T follicular helper cell (primary cell): ENCODE results near the gene PFKL.

Experiments used
- DNase-seq: peaks from one replicate; pipeline ENCODE4 v3.0.0-alpha.2; 2020; ENCODE audit warnings: low read depth

Gene PFKL

DNA sequence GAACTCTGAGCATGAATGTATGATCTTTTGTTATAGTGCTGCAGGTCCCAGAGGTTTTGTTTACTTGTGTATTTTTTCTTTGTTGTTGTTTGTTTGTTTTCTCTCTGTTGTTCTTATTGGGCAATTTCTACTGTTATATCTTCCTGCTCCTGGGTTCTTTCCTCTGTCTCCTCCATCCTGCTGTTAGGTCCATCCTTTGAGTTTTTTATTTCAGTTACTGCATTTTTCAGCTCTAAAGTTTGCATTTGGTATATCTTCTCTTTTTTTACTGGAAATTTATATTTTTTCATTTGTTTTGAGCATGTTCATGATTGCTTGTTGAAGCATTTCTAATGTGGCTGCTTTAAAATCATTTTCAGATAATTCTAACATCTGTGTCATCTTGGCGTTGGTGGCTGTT is 63.4 kb downstream of the PFKL start:
- DNase-seq, result no peak

DNA sequence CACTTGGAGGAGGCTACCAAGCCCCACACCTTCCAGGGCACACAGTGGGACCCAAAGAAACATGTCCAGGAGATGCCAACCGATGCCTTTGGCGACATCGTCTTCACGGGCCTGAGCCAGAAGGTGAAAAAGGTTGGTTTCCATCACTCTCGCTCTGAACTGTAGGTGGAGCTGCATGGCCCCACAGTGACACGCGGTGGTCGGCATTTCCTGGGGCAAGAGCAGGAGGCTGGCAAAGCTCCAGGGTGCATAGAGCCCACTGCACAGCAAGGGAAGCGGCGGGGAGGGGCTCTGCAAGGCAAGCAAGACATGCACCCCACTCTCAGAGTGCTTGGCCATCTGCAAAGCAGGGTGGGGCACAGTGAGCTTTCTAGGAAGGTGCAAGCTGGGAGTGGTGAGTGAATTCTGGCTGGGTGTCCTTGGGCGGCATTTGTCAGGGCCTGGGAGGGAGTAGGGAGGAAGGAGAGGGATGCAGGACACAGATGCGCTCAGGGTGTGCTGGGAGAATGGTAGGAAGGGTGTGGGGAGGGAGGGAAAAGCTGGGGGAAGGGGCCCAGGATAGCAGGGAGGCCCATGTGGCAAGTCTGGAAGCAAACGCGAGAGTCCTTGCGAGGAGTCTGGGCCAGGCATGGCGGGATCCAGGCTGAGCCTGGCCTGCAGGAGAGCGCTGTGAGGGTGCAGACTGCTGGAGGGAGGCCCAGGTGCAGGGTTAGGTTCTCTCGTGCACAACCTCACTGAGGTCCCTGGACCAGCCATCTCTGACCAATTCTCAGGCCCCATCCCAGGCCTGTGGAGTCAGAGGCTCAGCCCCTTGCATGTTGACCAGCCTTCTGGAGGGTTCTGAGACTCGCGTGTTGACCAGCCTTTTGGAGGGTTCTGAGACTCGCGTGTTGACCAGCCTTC is 64.5 kb downstream of the PFKL start:
- DNase-seq, result no peak

DNA sequence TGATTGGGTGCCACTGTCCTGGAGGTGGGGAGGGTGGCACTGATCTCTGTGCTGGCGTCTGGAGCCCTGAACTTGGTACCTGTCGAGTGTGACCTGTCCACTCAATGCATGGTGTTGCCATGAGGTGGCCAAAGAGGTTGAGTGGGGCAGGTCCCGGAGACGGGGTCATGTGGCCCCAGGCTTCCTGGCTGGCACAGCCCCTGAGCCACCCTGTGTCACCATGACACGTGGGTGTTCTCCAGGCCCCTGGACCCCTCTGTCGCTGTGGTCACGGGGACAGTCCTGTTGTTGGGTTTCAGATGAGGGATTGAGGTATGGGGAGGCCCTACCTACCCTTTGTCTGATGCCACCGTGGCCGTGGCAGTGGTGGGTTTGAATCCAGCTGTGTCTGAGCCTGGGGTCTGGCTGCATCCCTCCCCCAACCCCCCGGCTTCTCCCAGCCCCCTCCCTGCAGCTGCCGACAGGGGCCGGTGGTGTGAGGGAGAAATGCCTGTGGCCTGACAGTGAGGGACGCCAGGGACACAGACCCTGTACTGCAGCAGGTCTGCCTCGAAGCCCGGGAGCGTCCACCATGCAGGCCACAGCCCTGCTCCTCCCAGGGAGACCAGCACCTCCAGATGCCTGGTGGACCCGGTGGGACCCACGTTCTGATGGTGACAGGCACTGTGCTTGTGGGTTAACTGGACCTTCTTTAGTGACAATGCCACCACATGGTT is 65.6 kb downstream of the PFKL start:
- no peak for DNase-seq

DNA sequence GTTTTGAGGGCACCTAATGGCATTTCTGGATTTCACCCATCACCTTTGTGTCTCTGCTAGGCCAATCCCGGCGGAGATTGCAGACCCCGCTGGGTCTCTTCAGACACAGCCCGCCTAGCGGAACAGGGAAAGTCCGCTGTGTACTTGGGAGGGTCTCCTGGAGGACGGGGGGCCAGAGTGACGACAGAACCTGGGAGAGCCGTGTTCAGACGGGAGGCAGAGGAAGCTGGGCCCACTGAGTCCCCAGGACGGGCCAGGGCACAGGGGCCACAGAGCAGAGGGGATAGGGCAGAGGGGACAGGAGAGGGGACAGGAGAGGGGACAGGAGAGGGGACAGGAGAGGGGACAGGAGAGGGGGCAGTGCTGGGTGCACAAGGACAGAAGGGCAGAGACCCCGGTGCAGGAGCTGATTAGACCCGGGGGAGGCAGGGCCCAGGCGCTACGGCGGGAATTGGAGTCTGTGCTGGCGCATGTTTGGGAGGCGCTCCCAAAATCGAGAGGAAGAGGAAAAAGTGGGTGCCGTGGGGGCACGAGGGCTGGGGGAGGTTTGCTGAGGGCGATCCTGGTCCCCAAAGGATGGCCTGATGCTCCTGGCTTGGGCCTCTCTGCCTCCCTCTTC is 66.2 kb downstream of the PFKL start:
- no peak for DNase-seq

DNA sequence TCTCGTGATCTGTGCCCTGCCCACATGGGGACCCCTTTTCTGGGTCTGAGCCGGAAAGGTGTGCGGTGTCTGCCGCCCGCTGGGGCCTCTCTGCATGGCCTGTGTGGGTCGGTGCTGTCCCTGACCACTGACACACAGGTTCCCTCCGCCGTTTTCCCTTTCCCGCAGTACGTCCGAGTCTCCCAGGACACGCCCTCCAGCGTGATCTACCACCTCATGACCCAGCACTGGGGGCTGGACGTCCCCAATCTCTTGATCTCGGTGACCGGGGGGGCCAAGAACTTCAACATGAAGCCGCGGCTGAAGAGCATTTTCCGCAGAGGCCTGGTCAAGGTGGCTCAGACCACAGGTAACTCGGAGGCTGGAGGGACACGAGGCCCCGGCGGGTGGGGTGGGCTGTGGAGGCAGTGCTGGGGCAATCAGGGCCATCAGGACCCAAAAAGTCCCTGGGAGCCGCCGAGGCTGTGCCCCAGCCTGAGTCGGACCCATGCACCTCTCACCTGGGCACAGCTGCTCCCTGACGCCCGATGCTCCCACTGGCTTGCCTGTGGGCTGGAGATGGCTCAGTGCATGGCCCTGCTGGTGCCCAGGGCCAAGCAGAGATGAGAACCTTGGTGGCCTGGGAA is 66.8 kb downstream of the PFKL start:
- no peak for DNase-seq

DNA sequence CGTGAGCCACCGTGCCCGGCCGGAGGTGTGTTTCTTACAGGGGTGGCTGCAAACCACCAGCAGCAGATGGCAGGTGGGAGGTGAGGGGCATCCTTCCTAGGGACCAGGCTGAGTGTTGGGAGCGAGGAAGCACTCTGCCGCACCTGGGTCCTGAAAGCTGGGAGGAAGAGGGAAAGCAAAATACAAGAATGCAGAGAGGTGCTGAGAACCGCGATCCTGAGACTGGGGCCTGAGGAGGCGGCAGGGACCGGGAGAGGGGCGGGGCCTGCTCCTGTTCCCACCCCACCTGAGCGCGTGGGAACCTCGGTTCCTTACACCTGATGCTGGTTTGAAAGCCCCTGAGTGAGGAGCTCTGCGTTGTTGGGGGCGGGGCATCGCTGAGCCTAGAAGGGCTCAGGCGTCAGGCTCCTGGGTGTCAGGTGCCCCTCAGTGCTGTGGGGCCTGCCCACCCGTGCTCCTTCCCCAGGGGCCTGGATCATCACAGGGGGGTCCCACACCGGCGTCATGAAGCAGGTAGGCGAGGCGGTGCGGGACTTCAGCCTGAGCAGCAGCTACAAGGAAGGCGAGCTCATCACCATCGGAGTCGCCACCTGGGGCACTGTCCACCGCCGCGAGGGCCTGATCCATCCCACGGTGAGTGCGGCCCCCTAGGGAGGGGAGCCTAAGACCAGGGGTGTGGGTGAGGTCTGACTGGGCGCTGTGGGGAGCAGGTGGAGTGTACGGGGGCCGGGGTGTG is 69.0 kb downstream of the PFKL start:
- DNase-seq, result no peak

DNA sequence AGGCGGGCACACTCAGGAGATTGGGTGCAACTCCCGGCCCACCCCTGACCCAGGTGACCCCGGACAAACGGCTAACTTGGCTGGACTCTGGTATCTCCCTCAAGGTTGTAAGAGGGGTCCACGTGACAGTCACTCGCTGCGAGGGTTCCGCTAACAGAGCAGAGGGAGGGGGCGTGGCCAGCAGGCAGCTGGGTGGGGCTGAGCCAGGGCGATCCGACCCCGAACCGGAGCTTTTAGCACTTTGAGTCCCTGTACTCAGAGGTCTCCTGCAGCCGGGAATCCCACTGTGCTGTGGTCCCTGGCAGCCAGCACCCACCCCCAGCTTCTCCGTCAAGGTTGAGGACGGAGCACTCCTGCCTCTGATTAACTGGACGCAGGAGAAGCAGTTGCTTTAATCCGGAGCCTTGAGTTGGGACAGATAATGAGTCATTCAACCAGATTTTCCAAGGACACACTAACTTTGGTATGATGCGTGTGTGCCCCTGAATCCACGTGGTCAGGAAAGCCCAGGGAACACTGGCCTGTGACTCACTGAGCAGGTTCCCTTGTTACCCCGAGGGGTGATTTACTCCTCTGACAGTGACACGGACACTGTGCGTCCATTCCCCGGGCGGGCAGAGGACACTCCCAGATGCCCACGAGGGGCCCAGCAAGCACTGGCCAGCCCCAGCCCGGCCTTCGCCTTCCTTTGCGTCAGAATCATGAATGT is 70.3 kb downstream of the PFKL start:
- DNase-seq, result no peak

DNA sequence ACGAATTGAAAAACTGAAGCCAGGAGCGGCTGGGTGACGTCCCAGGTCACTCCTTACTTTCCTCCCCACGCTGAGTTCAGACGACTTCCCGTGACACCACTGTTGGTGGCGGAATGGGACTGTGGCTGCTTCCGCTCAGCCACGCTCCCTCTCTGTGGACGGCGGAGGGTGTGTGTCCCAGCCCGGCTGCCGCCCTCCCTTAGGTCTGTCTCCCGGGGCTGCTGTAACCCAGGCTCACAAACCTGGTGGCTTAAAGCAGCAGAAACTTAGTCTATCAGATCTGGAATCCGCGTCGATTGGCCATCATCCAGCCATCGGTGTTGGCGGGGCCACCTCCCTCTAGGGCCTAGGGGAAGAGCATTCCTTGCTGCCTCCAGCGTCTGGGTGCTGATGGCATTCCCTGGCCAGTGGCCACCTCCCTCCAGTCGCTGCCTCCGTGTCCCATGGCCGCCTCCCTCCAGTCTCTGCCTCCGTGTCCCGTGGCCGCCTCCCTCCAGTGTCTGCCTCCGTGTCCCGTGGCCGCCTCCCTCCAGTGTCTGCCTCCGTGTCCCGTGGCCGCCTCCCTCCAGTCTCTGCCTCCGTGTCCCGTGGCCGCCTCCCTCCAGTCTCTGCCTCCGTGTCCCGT is 71.0 kb downstream of the PFKL start:
- no peak for DNase-seq

DNA sequence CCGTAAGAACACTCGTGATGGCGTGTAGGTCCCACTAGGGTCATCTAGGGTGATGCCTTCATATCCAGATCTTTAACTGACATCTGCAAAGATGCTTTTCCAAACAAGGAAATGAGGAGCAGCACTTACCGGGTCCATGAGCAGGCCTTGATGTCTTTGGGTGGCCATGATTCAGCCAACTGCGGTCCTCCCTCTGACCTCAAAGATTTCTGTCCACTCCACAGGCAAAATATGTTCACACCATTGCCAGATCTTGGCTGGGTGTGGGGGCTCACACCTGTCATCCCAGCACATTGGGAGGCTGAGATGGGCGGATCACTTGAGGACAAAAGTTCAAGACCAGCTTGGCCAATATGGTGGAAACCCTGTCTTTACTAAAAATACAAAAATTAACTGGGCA is 71.7 kb downstream of the PFKL start:
- DNase-seq, result no peak

DNA sequence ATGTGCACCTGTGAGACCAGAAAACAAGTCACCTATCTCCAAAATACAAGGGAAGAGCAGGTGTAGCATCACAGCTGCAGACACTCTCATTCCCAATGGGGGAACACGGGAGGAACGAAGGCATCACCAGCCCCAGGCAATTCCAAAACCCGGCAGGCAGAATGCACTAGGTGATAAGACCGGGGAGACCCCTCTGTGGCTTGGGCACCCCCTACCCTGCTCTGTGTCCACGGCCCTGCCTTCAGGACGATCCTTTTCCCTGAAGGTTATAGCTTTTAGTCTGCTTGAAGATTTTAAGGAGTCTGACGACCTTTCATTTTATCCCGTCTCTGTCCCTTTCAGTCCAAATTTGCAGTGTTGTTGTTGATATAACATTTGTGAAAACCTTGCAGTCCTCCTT is 72.8 kb downstream of the PFKL start:
- no peak for DNase-seq

DNA sequence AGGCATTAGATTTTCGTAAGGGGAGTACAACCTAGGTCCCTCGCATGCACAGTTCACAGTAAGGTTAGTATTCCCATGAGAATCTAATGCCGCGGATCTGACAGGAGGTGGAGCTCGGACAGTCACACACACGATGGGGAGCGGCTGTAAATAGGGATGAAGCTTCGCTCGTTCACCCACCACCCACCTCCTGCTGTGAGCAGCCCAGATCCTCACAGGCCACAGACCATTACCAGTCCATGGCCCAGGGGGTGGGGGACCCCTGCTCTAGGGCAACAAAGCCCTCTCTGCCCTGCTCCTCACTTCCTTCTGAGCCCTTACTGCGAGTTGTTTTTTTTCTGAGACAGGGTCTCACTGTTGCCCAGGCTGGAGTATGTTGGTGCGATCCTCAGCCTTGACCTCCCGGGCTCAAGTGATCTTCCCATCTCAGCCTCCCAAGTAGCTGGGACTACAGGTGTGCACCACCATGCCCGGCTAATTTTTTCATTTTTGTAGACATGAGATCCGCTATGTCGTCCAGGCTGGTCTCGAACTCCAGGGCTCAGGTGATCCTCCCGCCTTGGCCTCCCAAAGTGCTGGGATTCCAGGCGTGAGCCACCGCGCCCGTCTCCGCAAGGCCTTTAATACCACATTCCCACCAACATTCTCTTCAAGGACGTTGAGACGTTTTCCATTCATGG is 74.9 kb downstream of the PFKL start:
- no peak for DNase-seq

DNA sequence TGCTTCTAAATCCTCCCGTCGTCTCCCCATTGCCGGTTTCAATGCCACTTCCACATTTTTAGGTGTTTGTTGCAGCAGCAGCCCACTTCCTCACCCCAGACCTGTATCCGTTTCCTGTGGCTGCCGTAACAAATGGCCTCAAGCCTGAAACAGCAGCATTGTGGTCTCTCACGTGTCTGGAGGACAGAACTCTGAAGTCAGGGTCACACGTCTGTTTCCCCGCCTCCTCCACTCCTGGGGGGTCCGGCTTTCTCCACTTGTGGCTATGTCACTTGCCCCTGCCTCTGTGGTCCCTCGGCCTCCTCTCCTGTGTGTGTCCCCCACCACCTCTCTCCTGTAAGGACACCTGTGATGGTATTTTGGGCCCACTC is 75.4 kb downstream of the PFKL start:
- no peak for DNase-seq

DNA sequence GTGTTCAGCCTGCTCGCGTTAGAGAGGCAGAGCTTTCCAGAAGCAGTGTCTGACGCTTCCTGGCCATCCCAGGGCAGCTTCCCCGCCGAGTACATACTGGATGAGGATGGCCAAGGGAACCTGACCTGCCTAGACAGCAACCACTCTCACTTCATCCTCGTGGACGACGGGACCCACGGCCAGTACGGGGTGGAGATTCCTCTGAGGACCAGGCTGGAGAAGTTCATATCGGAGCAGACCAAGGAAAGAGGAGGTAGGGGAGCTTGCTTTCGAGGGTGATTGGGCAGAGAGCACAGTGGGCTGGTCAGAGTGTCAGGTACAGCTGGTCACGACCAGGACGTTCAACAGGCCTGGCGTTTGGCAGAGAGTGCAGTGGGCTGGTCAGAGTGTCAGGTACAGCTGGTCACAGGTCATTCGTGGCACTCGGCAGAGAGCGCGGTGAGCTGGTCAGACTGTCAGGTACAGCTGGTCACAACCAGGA is 75.9 kb downstream of the PFKL start:
- no peak for DNase-seq

DNA sequence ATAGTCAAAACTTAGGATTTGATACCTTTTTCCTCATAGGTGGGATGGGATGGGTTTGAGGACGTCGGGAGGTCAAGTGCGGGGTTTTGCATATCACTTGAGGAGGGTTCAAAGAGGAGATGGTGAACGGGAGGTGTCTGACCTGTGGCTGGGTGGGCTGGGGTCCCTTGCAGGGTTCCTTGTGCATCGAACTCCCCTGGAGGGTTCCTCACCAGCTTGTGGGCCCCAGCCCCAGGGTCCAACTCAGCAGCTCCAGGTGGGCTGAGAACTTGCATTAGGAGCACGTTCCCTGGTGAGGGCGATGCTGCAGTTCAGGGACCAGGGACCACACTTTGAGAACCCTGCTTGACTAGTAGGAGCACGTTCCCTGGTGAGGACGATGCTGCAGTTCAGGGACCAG is 76.8 kb downstream of the PFKL start:
- no peak for DNase-seq
